Mesenchymal stem cell (in vitro differentiated cells and primary cell): ENCODE results near the gene RETN.

Experiments used
- DNase-seq: peaks from one replicate; pipeline ENCODE4 v3.0.0-alpha.2; 2013
- H2AFZ ChIP-seq: one replicate; pipeline ENCODE4 v1.6.1; 2013; ENCODE audit warnings: low read depth, mild to moderate bottlenecking, control low read depth, inconsistent platforms, low read length, moderate library complexity
- H2AK5ac ChIP-seq: 2 replicates; pipeline ENCODE4 v1.6.1; 2013; ENCODE audit warnings: low read length, moderate library complexity, mild to moderate bottlenecking, inconsistent platforms; ENCODE audit not compliant: severe bottlenecking
- H2BK120ac ChIP-seq: one replicate; pipeline ENCODE4 v1.6.1; 2013; ENCODE audit warnings: low read depth, mild to moderate bottlenecking, inconsistent platforms, low read length, moderate library complexity
- H2BK12ac ChIP-seq, 2 experiments: one replicate each; pipeline ENCODE4 v1.6.1; 2013; ENCODE audit warnings: inconsistent platforms in 2 of 2, low read length in 2 of 2, mild to moderate bottlenecking in 2 of 2, moderate library complexity in 2 of 2, control low read depth in 1 of 2
- H2BK15ac ChIP-seq: one replicate; pipeline ENCODE4 v1.6.1; 2013; ENCODE audit warnings: mild to moderate bottlenecking, low read depth, inconsistent platforms; ENCODE audit not compliant: poor library complexity, severe bottlenecking
- H2BK5ac ChIP-seq: 2 replicates; pipeline ENCODE4 v1.6.1; 2013; ENCODE audit warnings: low read depth, mild to moderate bottlenecking, low read length, control low read depth, inconsistent platforms; ENCODE audit not compliant: poor library complexity, severe bottlenecking
- H3K14ac ChIP-seq, 2 experiments: one replicate each; pipeline ENCODE4 v1.6.1; 2013; ENCODE audit warnings: inconsistent platforms in 2 of 2, low read length in 2 of 2, control low read depth in 1 of 2, mild to moderate bottlenecking in 1 of 2, moderate library complexity in 1 of 2
- H3K18ac ChIP-seq, 2 experiments: one replicate each; pipeline ENCODE4 v1.6.1; 2013; ENCODE audit warnings: inconsistent platforms in 2 of 2, low read length in 2 of 2, control low read depth in 1 of 2, low read depth in 1 of 2, mild to moderate bottlenecking in 1 of 2
- H3K23ac ChIP-seq, 2 experiments: one replicate each; pipeline ENCODE4 v1.6.1; 2013; ENCODE audit warnings: inconsistent platforms in 2 of 2, low read length in 2 of 2, mild to moderate bottlenecking in 2 of 2, moderate library complexity in 2 of 2, control low read depth in 1 of 2
- H3K27ac ChIP-seq: 2 replicates; pipeline ENCODE4 v1.5.1; 2013; ENCODE audit warnings: mild to moderate bottlenecking, moderate library complexity, low read length, control low read depth, inconsistent platforms; ENCODE audit not compliant: poor library complexity, severe bottlenecking
- H3K27me3 ChIP-seq, 2 experiments: 2 replicates each; pipeline versions ENCODE4 v1.6.1 to v1.7.0; 2013; ENCODE audit warnings: low read length in 2 of 2, mild to moderate bottlenecking in 2 of 2, moderate library complexity in 2 of 2, control low read depth in 1 of 2, inconsistent platforms in 1 of 2; ENCODE audit not compliant: control insufficient read depth in 1 of 2, insufficient read depth in 1 of 2
- H3K36me3 ChIP-seq, 2 experiments: 2 replicates each; pipeline versions ENCODE4 v1.6.1 to v1.7.0; 2013; ENCODE audit warnings: low read length in 2 of 2, control low read depth in 1 of 2, inconsistent platforms in 1 of 2, low read depth in 1 of 2, mild to moderate bottlenecking in 1 of 2; ENCODE audit not compliant: insufficient read depth in 2 of 2, control insufficient read depth in 1 of 2
- H3K4ac ChIP-seq, 2 experiments: one replicate each; pipeline ENCODE4 v1.6.1; 2013; ENCODE audit warnings: inconsistent platforms in 2 of 2, low read length in 2 of 2, mild to moderate bottlenecking in 2 of 2, moderate library complexity in 2 of 2, control low read depth in 1 of 2, low read depth in 1 of 2
- H3K4me1 ChIP-seq: 2 replicates; pipeline ENCODE4 v1.6.1; 2013; ENCODE audit warnings: low read depth, low read length, control low read depth; ENCODE audit not compliant: control insufficient read depth, insufficient read depth
- H3K4me2 ChIP-seq: 2 replicates; pipeline ENCODE4 v1.6.1; 2013; ENCODE audit warnings: low read length, mild to moderate bottlenecking, inconsistent platforms; ENCODE audit not compliant: poor library complexity, severe bottlenecking
- H3K4me3 ChIP-seq, 2 experiments: 2 replicates each; pipeline versions ENCODE4 v1.5.1 to v1.7.0; 2013; ENCODE audit warnings: low read length in 2 of 2, mild to moderate bottlenecking in 2 of 2, control low read depth in 1 of 2, low read depth in 1 of 2; ENCODE audit not compliant: insufficient read depth in 1 of 2
- H3K79me1 ChIP-seq: replicated peaks from 2 replicates; pipeline ENCODE4 v1.6.1; 2013; ENCODE audit warnings: mild to moderate bottlenecking, control low read depth, low read length, inconsistent platforms; ENCODE audit not compliant: poor library complexity, severe bottlenecking
- H3K9ac ChIP-seq: 2 replicates; pipeline ENCODE4 v1.7.0; 2013; ENCODE audit warnings: mild to moderate bottlenecking, low read length, moderate library complexity
- H3K9me3 ChIP-seq: 2 replicates; pipeline ENCODE4 v1.7.0; 2013; ENCODE audit warnings: mild to moderate bottlenecking, low read length; ENCODE audit not compliant: control insufficient read depth
- H4K8ac ChIP-seq: one replicate; pipeline ENCODE4 v1.6.1; 2013; ENCODE audit warnings: inconsistent platforms, mild to moderate bottlenecking, low read length, moderate library complexity
- H4K91ac ChIP-seq: one replicate; pipeline ENCODE4 v1.6.1; 2013; ENCODE audit warnings: mild to moderate bottlenecking, low read length, inconsistent platforms
- WGBS: methylation state at CpG from one replicate; pipeline ENCODE4 v1.1.7; 2013; ENCODE audit warnings: mixed read lengths; 5-methylcytosine and 5-hydroxymethylcytosine counted together

The RETN gene

GRCh38 chr19:7639863-7640348, 28.9 kb upstream of the RETN start:
- Histone ChIP-seq H3K23ac (no peak overlapping the region), H3K14ac (no peak overlapping the region), H4K8ac (no peak overlapping the region), H2BK5ac (no peak overlapping the region), H4K91ac (peak overlapping the region; percentile 9), H3K4me1 (peaks cover 20% of the 10 kb centered on the region), H2BK120ac (no peak overlapping the region), H3K27ac (no peak overlapping the region), H3K27me3 (peaks cover 0 to 41% of the 10 kb centered on the region in 2 experiments), H2BK12ac (no peak overlapping the region), H3K4ac (no peak overlapping the region), H3K9me3 (no peaks in the 10 kb centered on the region), H3K9ac (no peak overlapping the region), H2BK15ac (no peak overlapping the region), H3K79me1 (peaks cover 14% of the 10 kb centered on the region), H2AFZ (no peak overlapping the region), H3K4me3 (no peak overlapping the region), H3K4me2 (no peak overlapping the region), H2AK5ac (no peak overlapping the region), H3K36me3 (peaks cover 0 to 49% of the 10 kb centered on the region in 2 experiments), H3K18ac (no peak overlapping the region)
- no peak for DNase-seq
- 92% methylated on average over 13 of the region's 13 CpGs for whole genome bisulfite sequencing

- H3K36me3 ChIP-seq, result peaks cover 0 to 56% of the 10 kb centered on the region in 2 experiments
- H3K18ac ChIP-seq, result no peak overlapping the region
- H2BK12ac ChIP-seq, result no peak overlapping the region
- no peak overlapping the region for H3K27ac ChIP-seq
- H3K4ac ChIP-seq, result peak overlapping the region in 1 of 2 experiments; percentile 9
- H3K27me3 ChIP-seq, result peaks cover 0 to 40% of the 10 kb centered on the region in 2 experiments
- WGBS, result 93% methylated on average over 11 of the region's 11 CpGs
- H3K4me3 ChIP-seq, result no peak overlapping the region
- no peak overlapping the region for H2AK5ac ChIP-seq
- no peak overlapping the region for H2BK120ac ChIP-seq
- H3K9ac ChIP-seq, result no peak overlapping the region
- H2AFZ ChIP-seq, result no peak overlapping the region
- H2BK15ac ChIP-seq, result no peak overlapping the region
- H4K91ac ChIP-seq, result no peak overlapping the region
- H3K79me1 ChIP-seq, result peaks cover 14% of the 10 kb centered on the region
- H3K4me2 ChIP-seq, result no peak overlapping the region
- no peak overlapping the region for H2BK5ac ChIP-seq
- H3K9me3 ChIP-seq, result no peaks in the 10 kb centered on the region
- no peak for DNase-seq
- H3K23ac ChIP-seq, result no peak overlapping the region
- no peak overlapping the region for H3K14ac ChIP-seq
- peaks cover 20% of the 10 kb centered on the region for H3K4me1 ChIP-seq
- H4K8ac ChIP-seq, result no peak overlapping the region
Observed at GRCh38 chr19:7640803-7641202, 28.0 kb upstream of the RETN start.

GRCh38 chr19:7641290-7642276, 27.3 kb upstream of the RETN start:
- no peak overlapping the region for H3K14ac ChIP-seq
- no peak overlapping the region for H3K4me2 ChIP-seq
- H4K91ac ChIP-seq, result no peak overlapping the region
- no peak overlapping the region for H3K23ac ChIP-seq
- 89% methylated on average over 40 of the region's 43 CpGs for WGBS
- no peak overlapping the region for H3K18ac ChIP-seq
- DNase-seq, result no peak
- peaks cover 0 to 39% of the 10 kb centered on the region in 2 experiments for H3K27me3 ChIP-seq
- no peak overlapping the region for H2BK15ac ChIP-seq
- H2AFZ ChIP-seq, result no peak overlapping the region
- peaks cover 15% of the 10 kb centered on the region for H3K4me1 ChIP-seq
- H2AK5ac ChIP-seq, result no peak overlapping the region
- no peak overlapping the region for H2BK120ac ChIP-seq
- no peak overlapping the region for H3K9ac ChIP-seq
- H2BK12ac ChIP-seq, result no peak overlapping the region
- H3K79me1 ChIP-seq, result peaks cover 12% of the 10 kb centered on the region
- H3K9me3 ChIP-seq, result no peaks in the 10 kb centered on the region
- no peak overlapping the region for H4K8ac ChIP-seq
- H3K36me3 ChIP-seq, result peaks cover 0 to 63% of the 10 kb centered on the region in 2 experiments
- no peak overlapping the region for H2BK5ac ChIP-seq
- H3K27ac ChIP-seq, result no peak overlapping the region
- no peak overlapping the region for H3K4me3 ChIP-seq
- H3K4ac ChIP-seq, result no peak overlapping the region

- Histone ChIP-seq H3K79me1 (peaks cover 7% of the 10 kb centered on the region), H3K4me3 (no peak overlapping the region)
- 90% methylated on average over 27 of the region's 27 CpGs for WGBS
Observed at GRCh38 chr19:7642295-7643030, 26.4 kb upstream of the RETN start.

More at GRCh38 chr19:7642295-7643030, 26.4 kb upstream of the RETN start:
- no peak for DNase-seq
- Histone ChIP-seq H3K4me1 (peaks cover 11% of the 10 kb centered on the region), H2AK5ac (no peak overlapping the region), H3K27ac (no peak overlapping the region), H3K23ac (no peak overlapping the region), H3K36me3 (peaks cover 0 to 72% of the 10 kb centered on the region in 2 experiments), H2BK120ac (no peak overlapping the region), H2AFZ (no peak overlapping the region), H4K91ac (no peak overlapping the region), H2BK5ac (no peak overlapping the region), H4K8ac (no peak overlapping the region), H3K9me3 (no peaks in the 10 kb centered on the region), H2BK15ac (no peak overlapping the region), H3K18ac (no peak overlapping the region), H3K4ac (no peak overlapping the region), H3K27me3 (peaks cover 0 to 33% of the 10 kb centered on the region in 2 experiments), H2BK12ac (no peak overlapping the region), H3K9ac (no peak overlapping the region), H3K4me2 (no peak overlapping the region), H3K14ac (no peak overlapping the region)
